GM23338 (cell line): ENCODE measurements around the gene DLK1.

ENCODE experiments used
- NANOG ChIP-seq: IDR thresholded peaks from 2 replicates; pipeline ENCODE4 v1.6.1; 2016; ENCODE audit warnings: antibody characterized with exemption, borderline replicate concordance
- POLR2AphosphoS5 ChIP-seq: IDR thresholded peaks from 2 replicates; pipeline ENCODE4 v1.6.1; 2016; ENCODE audit warnings: antibody characterized with exemption, low read depth
- TF ChIP-seq, protein P1 (sequence below), 2 experiments: fragments of 200-600 bp in 1 of 2; sonication (generic) in 1 of 2; conservative IDR thresholded peaks; 2 replicates each; pipeline versions ENCODE4 v1.5.1 to v1.6.1; 2016 to 2017; ENCODE audit warnings: antibody characterized with exemption in 2 of 2, low read depth in 2 of 2, mild to moderate bottlenecking in 2 of 2, moderate library complexity in 1 of 2
- TF ChIP-seq, protein P2 (sequence below): IDR thresholded peaks from one replicate; pipeline ENCODE4 v1.6.1; 2018; ENCODE audit warnings: antibody characterized with exemption; ENCODE audit not compliant: unreplicated experiment

DNA sequence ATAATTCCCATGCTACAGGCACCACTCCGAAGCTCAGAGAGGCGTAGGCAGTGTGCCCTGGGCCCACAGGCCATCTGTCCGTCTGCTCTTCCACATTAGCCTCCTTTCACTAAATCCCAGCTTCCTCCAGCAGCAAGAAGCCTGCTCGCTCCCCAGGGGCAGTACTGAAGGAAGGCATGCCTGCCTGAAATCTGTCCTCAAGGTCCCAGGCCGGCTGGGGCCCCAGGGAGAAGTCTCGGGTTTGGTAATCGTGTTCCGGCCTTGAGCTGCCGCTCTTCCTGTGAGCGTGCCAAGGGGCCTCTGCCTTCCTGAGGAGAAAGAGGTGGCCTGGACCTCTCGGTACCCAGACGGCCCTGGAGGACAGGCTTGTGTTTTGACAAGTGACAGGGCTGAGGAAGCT, 15.2 kb upstream of the DLK1 start:
- TF ChIP-seq, protein P1, sequence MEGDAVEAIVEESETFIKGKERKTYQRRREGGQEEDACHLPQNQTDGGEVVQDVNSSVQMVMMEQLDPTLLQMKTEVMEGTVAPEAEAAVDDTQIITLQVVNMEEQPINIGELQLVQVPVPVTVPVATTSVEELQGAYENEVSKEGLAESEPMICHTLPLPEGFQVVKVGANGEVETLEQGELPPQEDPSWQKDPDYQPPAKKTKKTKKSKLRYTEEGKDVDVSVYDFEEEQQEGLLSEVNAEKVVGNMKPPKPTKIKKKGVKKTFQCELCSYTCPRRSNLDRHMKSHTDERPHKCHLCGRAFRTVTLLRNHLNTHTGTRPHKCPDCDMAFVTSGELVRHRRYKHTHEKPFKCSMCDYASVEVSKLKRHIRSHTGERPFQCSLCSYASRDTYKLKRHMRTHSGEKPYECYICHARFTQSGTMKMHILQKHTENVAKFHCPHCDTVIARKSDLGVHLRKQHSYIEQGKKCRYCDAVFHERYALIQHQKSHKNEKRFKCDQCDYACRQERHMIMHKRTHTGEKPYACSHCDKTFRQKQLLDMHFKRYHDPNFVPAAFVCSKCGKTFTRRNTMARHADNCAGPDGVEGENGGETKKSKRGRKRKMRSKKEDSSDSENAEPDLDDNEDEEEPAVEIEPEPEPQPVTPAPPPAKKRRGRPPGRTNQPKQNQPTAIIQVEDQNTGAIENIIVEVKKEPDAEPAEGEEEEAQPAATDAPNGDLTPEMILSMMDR (conservative IDR thresholded peaks at IDR 0.05; ENCODE audit: low read depth in 2 of 2): no peak
- TF ChIP-seq, protein P2, sequence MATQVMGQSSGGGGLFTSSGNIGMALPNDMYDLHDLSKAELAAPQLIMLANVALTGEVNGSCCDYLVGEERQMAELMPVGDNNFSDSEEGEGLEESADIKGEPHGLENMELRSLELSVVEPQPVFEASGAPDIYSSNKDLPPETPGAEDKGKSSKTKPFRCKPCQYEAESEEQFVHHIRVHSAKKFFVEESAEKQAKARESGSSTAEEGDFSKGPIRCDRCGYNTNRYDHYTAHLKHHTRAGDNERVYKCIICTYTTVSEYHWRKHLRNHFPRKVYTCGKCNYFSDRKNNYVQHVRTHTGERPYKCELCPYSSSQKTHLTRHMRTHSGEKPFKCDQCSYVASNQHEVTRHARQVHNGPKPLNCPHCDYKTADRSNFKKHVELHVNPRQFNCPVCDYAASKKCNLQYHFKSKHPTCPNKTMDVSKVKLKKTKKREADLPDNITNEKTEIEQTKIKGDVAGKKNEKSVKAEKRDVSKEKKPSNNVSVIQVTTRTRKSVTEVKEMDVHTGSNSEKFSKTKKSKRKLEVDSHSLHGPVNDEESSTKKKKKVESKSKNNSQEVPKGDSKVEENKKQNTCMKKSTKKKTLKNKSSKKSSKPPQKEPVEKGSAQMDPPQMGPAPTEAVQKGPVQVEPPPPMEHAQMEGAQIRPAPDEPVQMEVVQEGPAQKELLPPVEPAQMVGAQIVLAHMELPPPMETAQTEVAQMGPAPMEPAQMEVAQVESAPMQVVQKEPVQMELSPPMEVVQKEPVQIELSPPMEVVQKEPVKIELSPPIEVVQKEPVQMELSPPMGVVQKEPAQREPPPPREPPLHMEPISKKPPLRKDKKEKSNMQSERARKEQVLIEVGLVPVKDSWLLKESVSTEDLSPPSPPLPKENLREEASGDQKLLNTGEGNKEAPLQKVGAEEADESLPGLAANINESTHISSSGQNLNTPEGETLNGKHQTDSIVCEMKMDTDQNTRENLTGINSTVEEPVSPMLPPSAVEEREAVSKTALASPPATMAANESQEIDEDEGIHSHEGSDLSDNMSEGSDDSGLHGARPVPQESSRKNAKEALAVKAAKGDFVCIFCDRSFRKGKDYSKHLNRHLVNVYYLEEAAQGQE: no peak
- TF ChIP-seq POLR2AphosphoS5 (no peak), NANOG (no peak)
